ENCODE measurements around the gene IMMP2L.

Gene IMMP2L

GRCh38 chr7:111537134-111537533 lies 25.2 kb downstream of the IMMP2L start:
- no peak for DNase-seq (ENCODE audit: extremely low spot score)
- TF ChIP-seq PKNOX1 (IDR thresholded peaks at IDR 0.05), result no peak
- no peak for TF ChIP-seq FOXK2 (IDR thresholded peaks at IDR 0.05)
- TF ChIP-seq L3MBTL2 (conservative IDR thresholded peaks at IDR 0.05), result no peak
- TF ChIP-seq SUZ12 (IDR thresholded peaks at IDR 0.05), result no peak
- TF ChIP-seq ARNT (IDR thresholded peaks at IDR 0.05), result no peak
- no peak for TF ChIP-seq TARDBP (IDR thresholded peaks at IDR 0.05)
- TF ChIP-seq FOXM1 (IDR thresholded peaks at IDR 0.05; ENCODE audit: borderline replicate concordance), result no peak
- TF ChIP-seq FOXA1 (IDR thresholded peaks at IDR 0.05), result no peak
- no peak for TF ChIP-seq ELF4 (IDR thresholded peaks at IDR 0.05)
- TF ChIP-seq ZNF384 (IDR thresholded peaks at IDR 0.05), result no peak
- TF ChIP-seq HDGF (IDR thresholded peaks at IDR 0.05; ENCODE audit: borderline replicate concordance), result no peak
- TF ChIP-seq BHLHE40 (IDR thresholded peaks at IDR 0.05; ENCODE audit: borderline replicate concordance), result no peak
- no peak for TF ChIP-seq NFRKB (IDR thresholded peaks at IDR 0.05)
- no peak for TF ChIP-seq SP1 (IDR thresholded peaks at IDR 0.05)
- TF ChIP-seq CTBP1 (IDR thresholded peaks at IDR 0.05; ENCODE audit: borderline replicate concordance), result no peak
- POLR2A ChIA-PET, result no interaction called here
- CTCF ChIA-PET, result no interaction called here

GRCh38 chr7:111535142-111535870 lies 27.0 kb downstream of the IMMP2L start:
- POLR2A ChIA-PET, result no interaction called here
- TF ChIP-seq FOXA1 (IDR thresholded peaks at IDR 0.05) (no peak), FOXM1 (IDR thresholded peaks at IDR 0.05; ENCODE audit: borderline replicate concordance) (no peak), ELF4 (IDR thresholded peaks at IDR 0.05) (no peak), PKNOX1 (IDR thresholded peaks at IDR 0.05) (no peak), TARDBP (IDR thresholded peaks at IDR 0.05) (no peak), SP1 (IDR thresholded peaks at IDR 0.05) (no peak), NFRKB (IDR thresholded peaks at IDR 0.05) (no peak), L3MBTL2 (conservative IDR thresholded peaks at IDR 0.05) (no peak), HDGF (IDR thresholded peaks at IDR 0.05; ENCODE audit: borderline replicate concordance) (no peak), FOXK2 (IDR thresholded peaks at IDR 0.05) (no peak), LEF1 (IDR thresholded peaks at IDR 0.05; ENCODE audit: borderline replicate concordance) (no peak), BHLHE40 (IDR thresholded peaks at IDR 0.05; ENCODE audit: borderline replicate concordance) (no peak), ARNT (IDR thresholded peaks at IDR 0.05) (no peak), ZNF384 (IDR thresholded peaks at IDR 0.05) (no peak)
- CTCF ChIA-PET, result no interaction called here
- DNase-seq (ENCODE audit: extremely low spot score), result no peak

- ChIA-PET CTCF (no interaction called here), POLR2A (interaction anchor here (0.9 kb wide), 1 partner anchor 9 kb away, joined by 3 read pairs; no protein-coding TSS in a partner anchor)
- no peak for DNase-seq (ENCODE audit: extremely low spot score)
- TF ChIP-seq CTBP1 (IDR thresholded peaks at IDR 0.05; ENCODE audit: borderline replicate concordance), result no peak
Observed at GRCh38 chr7:111532625-111533024, 29.7 kb downstream of the IMMP2L start.

GRCh38 chr7:111531993-111532392 lies 30.3 kb downstream of the IMMP2L start:
- ChIA-PET CTCF (no interaction called here), POLR2A (no interaction called here)

GRCh38 chr7:111530356-111530668 lies 32.0 kb downstream of the IMMP2L start:
- POLR2A ChIA-PET, result no interaction called here
- CTCF ChIA-PET, result no interaction called here
- DNase-seq (ENCODE audit: extremely low spot score), result no peak
- TF ChIP-seq ZNF384 (IDR thresholded peaks at IDR 0.05), result no peak
- no peak for TF ChIP-seq TARDBP (IDR thresholded peaks at IDR 0.05)
- no peak for TF ChIP-seq HDGF (IDR thresholded peaks at IDR 0.05; ENCODE audit: borderline replicate concordance)
- TF ChIP-seq FOXA1 (IDR thresholded peaks at IDR 0.05), result no peak
- no peak for TF ChIP-seq ELF4 (IDR thresholded peaks at IDR 0.05)
- no peak for TF ChIP-seq L3MBTL2 (conservative IDR thresholded peaks at IDR 0.05)
- TF ChIP-seq CTBP1 (IDR thresholded peaks at IDR 0.05; ENCODE audit: borderline replicate concordance), result no peak
- no peak for TF ChIP-seq BHLHE40 (IDR thresholded peaks at IDR 0.05; ENCODE audit: borderline replicate concordance)
- no peak for TF ChIP-seq LEF1 (IDR thresholded peaks at IDR 0.05; ENCODE audit: borderline replicate concordance)
- no peak for TF ChIP-seq ARNT (IDR thresholded peaks at IDR 0.05)
- TF ChIP-seq SP1 (IDR thresholded peaks at IDR 0.05), result no peak

More at GRCh38 chr7:111531993-111532392, 30.3 kb downstream of the IMMP2L start:
- no peak for TF ChIP-seq SP1 (IDR thresholded peaks at IDR 0.05)
- no peak for TF ChIP-seq CTBP1 (IDR thresholded peaks at IDR 0.05; ENCODE audit: borderline replicate concordance)
- TF ChIP-seq PKNOX1 (IDR thresholded peaks at IDR 0.05), result no peak
- TF ChIP-seq ZNF384 (IDR thresholded peaks at IDR 0.05), result no peak
- TF ChIP-seq L3MBTL2 (conservative IDR thresholded peaks at IDR 0.05), result no peak
- no peak for TF ChIP-seq TARDBP (IDR thresholded peaks at IDR 0.05)
- TF ChIP-seq NFRKB (IDR thresholded peaks at IDR 0.05), result no peak
- TF ChIP-seq BHLHE40 (IDR thresholded peaks at IDR 0.05; ENCODE audit: borderline replicate concordance), result no peak
- no peak for TF ChIP-seq FOXM1 (IDR thresholded peaks at IDR 0.05; ENCODE audit: borderline replicate concordance)
- TF ChIP-seq HDGF (IDR thresholded peaks at IDR 0.05; ENCODE audit: borderline replicate concordance), result no peak
- no peak for TF ChIP-seq ARNT (IDR thresholded peaks at IDR 0.05)
- TF ChIP-seq ELF4 (IDR thresholded peaks at IDR 0.05), result no peak
- no peak for TF ChIP-seq FOXA1 (IDR thresholded peaks at IDR 0.05)
- no peak for DNase-seq (ENCODE audit: extremely low spot score)

- DNase-seq (ENCODE audit: extremely low spot score), result no peak
- no peak for TF ChIP-seq BHLHE40 (IDR thresholded peaks at IDR 0.05; ENCODE audit: borderline replicate concordance)
- TF ChIP-seq SP1 (IDR thresholded peaks at IDR 0.05), result no peak
- TF ChIP-seq SUZ12 (IDR thresholded peaks at IDR 0.05), result no peak
- no peak for TF ChIP-seq TARDBP (IDR thresholded peaks at IDR 0.05)
- no peak for TF ChIP-seq FOXK2 (IDR thresholded peaks at IDR 0.05)
- TF ChIP-seq ZNF384 (IDR thresholded peaks at IDR 0.05), result no peak
- no peak for TF ChIP-seq NFRKB (IDR thresholded peaks at IDR 0.05)
- no peak for TF ChIP-seq ARNT (IDR thresholded peaks at IDR 0.05)
- no peak for TF ChIP-seq FOXM1 (IDR thresholded peaks at IDR 0.05; ENCODE audit: borderline replicate concordance)
- TF ChIP-seq LEF1 (IDR thresholded peaks at IDR 0.05; ENCODE audit: borderline replicate concordance), result no peak
- no peak for TF ChIP-seq ELF4 (IDR thresholded peaks at IDR 0.05)
- no peak for TF ChIP-seq L3MBTL2 (conservative IDR thresholded peaks at IDR 0.05)
- no peak for TF ChIP-seq CTBP1 (IDR thresholded peaks at IDR 0.05; ENCODE audit: borderline replicate concordance)
- TF ChIP-seq PKNOX1 (IDR thresholded peaks at IDR 0.05), result no peak
- TF ChIP-seq HDGF (IDR thresholded peaks at IDR 0.05; ENCODE audit: borderline replicate concordance), result no peak
- TF ChIP-seq FOXA1 (IDR thresholded peaks at IDR 0.05), result no peak
- CTCF ChIA-PET, result no interaction called here
- POLR2A ChIA-PET, result no interaction called here
Observed at GRCh38 chr7:111529507-111530355, 32.6 kb downstream of the IMMP2L start.
